Measurements from ENCODE around the gene KRT40.
"Not testable (repeated sequence)": the region's sequence is repeated elsewhere in the genome, so short reads cannot be mapped to it uniquely, and the experiment has no call there.

Gene KRT40

DNA sequence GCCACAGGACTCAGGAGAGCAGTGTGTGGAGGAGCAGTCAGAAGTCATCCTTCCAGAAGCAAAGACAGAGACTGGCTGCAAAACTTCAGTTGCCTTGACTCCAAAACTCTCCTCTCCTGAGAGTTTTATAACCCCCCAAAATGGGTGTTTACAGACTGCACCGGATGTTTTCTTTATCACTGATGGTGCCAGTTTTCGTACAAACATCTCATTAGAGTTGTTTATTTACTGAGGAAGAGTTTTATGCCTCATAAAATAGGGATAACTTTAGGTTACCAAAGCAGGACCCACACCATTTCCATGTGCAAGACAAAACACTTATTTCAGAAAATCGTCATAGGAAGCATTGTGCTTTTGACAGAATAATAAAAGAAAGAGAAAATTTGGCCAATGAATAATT is at the start of gene KRT40:
KRT40 (minus strand) TSS at position 101 of the 400 bp plus-strand sequence; CDS start at position 48, 53 bp downstream.
- DNase-seq (ENCODE audit: low read depth): no peak

DNA sequence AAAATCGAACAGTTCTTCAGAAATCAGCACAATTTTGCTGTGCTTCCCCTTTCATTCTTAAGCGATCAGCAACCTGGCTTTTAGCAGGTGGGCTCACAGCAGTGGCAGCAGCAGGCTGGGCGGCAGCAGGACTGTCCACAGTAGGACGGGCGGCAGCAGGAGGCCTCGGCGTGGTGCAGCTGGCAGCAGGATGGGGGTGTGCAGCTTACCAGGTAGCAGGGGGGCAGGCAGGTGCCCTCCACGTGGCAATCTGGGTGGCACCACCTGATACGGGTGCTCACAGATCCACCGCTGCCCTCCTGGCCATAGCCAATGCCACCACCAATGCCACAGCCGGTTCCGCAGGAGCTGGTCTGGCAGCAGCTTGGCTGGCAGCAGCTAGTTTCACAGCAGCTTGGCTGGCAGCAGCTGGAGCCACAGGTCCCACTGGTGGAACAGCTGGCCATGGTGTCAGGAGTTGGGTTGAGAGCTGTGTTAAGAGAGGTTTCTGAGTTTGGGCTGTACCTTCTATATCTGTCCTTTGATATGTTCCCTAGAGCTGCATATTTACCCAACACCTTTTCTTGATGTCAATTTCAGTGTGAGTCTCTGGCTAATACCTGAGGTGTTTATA is 45.6 kb upstream of the KRT40 start, which contains the start of gene KRTAP1-4:
KRTAP1-4 (minus strand) TSS at position 563 of the 613 bp plus-strand sequence; CDS start at position 446, 117 bp downstream.
- no peak for DNase-seq (ENCODE audit: low read depth)

DNA sequence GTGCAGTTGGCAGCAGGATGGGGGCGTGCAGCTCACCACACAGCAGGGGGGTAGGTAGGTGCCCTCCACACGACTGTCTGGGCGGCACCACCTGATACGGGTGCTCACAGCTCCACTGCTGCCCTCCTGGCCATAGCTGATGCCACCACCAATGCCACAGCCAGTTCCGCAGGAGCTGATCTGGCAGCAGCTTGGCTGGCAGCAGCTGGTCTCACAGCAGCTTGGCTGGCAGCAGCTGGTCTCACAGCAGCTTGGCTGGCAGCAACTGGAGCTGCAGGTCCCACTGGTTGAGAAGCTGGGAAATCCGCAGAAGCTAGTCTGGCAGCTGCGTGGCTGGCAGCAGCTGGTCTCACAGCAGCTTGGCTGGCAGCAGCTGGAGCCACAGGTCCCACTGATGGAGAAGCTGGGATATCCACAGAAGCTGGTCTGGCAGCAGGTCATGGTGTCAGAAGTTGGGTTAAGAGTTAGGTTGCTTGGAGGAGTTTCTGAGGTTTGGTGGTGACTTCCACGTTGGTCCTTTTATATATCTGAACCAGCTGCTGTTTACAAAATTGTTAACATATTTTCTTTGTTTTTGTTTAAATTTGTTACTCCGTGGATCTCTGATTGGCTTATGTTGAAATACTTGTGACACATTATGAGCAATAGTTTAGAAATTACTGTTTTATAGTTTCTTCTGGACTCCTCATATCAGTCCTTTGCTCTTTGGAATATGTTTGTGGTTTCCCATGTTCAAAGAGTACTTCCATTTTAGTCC is 42.8 kb upstream of the KRT40 start, which contains the start of gene KRTAP1-5:
KRTAP1-5 (minus strand) TSS at position 494 of the 757 bp plus-strand sequence; CDS start at position 441, 53 bp downstream.
- peak; percentile 68 for DNase-seq (ENCODE audit: low read depth)

DNA sequence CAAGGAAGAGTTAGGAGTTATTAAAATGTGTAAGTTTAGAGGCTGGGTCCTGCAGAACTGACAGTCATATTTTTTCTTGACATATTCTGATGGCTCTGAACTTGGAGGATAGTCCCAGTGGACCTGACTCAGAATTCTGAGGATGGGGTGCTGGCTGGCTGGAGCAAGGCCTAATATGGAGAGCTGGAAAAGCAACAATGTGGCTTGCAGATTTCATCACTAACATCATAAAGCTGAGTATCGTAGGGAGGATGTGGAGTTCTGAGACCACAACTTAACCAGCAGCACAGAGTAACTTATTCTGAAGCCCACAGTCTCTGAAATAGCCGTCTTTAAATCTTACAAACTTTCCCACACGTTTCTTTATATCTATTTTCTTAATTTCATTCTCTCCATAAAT is 40.6 kb upstream of the KRT40 start:
- no peak for DNase-seq (ENCODE audit: low read depth)

DNA sequence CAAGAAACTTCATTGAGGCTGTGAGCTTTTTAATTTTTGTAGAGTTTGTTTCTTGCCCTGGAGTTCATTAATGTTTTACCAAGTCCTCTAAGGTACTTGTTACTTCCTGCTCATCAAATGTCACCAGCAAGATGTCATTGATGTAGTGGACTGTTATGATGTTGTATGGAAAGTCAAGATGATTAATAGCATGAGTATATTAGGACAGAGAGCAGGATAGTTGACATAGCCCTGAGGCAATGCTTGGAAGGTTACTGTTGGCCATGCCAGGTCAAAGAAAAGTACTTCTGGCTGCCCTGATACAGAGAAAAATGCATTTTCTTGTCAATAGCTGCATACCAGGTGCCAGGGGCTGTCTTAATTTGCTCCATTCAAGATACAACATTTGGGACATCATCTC is 36.2 kb upstream of the KRT40 start:
- DNase-seq (ENCODE audit: low read depth): no peak

DNA sequence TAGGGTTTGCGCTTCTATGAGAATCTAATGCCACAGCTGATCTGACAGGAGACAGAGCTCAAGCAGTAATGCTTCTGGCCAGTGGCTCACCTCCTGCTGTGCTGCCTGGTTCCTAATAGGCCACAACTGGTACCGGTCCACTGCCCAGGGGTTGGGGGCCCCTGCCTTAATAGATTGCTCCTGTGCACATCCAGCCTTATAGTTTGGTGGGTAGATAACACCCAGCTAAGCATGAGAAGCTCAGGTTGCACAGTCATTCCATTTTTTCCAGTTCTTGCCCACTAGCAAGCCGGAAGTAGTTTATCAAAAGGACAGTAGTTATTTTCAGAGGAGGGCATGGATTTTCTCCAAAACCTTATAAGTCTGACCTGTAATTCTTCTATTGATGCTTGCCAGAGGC is 35.3 kb upstream of the KRT40 start:
- DNase-seq (ENCODE audit: low read depth): no peak

DNA sequence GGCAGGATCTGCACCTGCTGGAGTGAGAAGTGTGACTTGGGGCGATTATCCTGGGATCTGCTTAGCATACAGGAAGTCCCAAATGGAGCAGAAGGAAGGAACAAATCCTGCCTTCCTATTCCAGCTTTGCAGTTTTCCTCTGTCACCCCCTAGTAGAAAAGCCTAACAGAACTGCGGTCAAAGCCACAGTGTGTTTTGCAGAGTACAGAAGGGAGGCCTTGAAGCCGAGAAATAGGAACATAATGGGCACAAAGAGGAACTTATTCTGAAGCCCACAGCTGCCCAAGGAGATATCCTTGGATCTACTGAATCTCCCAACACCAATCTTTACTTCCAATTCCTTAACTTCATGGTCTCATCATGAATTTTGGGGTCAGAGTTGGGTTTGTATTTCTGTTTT is 34.4 kb upstream of the KRT40 start:
- DNase-seq (ENCODE audit: low read depth): no peak

DNA sequence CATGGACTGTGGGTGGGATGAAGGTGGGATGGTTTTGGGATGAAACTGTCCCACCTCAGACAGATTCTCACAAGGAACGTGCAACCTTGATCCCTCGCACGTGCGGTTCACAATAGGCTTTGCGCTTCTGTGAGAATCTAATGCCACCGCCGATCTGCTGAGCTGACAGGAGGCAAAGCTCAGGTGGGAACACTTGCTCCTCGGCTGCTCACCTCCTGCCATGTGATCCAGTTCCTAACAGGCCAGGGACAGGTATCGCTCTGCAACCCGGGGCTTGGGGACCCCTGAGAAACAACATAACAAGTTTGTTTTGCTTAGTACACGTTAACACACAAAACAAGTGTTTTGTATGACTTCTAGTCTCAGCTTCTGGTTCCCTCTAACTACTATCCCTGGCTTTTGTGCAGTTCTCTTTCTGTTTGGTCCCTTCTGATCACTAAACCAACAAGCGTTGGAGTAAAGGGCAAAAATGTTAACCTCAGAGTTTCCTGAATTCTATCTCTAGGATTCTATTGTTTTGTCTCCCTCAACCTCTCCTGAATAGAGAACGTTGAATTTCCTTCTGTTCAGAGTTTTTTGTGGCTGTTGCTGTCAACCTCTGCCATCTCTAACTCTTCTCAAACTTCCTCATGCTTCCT is 32.6 kb upstream of the KRT40 start:
- DNase-seq (ENCODE audit: low read depth): no peak

DNA sequence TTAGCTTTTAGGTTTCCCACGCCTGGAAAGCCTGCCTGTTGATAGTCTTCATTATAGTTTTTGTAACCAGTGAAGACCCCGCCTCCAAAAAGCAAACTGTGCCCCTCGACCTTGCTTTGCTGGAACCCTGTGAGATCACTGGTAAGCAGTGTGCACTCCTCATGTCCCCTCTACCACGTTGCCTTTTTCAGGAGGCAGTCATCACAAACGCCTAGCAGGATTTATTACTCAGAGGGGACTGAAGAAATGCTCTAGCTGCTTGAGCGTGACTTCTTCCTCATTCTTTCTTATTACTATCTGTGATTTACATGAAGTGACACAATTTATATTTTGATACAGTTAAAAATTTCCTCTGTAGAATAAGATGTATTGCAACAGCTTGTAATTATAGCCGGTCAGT is 31.3 kb upstream of the KRT40 start:
- DNase-seq (ENCODE audit: low read depth): no peak

DNA sequence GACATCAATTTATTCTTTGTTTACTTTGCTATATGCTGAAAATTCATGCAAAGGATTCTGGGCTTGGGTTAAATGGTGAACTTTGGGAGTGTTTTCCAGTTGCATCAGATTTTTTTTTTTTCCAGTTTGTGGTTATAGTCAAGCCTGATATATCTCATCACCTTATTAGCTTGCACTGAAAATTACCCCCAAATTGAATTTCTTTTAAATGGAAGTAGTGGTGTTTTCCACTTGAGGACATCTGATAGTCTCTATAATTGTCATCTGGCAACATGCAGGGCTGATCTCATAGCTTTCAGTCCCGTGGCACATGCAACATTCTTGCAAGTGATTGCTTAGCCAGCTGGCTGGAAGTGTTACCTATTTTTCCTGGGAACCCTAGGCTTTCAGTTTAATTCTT is 29.5 kb upstream of the KRT40 start:
- no peak for DNase-seq (ENCODE audit: low read depth)

DNA sequence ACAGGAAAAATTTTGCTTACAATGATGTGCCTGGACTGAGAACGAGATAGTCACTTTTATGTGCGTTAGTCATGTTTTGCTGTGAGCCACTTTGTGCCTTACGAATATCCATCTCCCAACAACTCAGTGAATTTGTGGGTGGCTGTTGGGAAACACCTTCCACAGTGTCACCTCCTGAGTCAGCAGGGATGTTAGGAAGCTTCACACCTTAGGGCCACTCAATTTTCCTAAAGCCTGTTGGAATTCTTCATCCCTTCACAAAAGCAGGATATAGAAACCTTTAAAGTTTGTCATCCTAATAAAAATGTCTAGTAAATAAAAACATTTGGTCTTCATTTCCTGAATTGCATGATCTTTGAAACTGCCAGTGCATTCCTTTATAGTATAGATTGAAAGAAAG is 29.1 kb upstream of the KRT40 start:
- peak; percentile 60 for DNase-seq (ENCODE audit: low read depth)

DNA sequence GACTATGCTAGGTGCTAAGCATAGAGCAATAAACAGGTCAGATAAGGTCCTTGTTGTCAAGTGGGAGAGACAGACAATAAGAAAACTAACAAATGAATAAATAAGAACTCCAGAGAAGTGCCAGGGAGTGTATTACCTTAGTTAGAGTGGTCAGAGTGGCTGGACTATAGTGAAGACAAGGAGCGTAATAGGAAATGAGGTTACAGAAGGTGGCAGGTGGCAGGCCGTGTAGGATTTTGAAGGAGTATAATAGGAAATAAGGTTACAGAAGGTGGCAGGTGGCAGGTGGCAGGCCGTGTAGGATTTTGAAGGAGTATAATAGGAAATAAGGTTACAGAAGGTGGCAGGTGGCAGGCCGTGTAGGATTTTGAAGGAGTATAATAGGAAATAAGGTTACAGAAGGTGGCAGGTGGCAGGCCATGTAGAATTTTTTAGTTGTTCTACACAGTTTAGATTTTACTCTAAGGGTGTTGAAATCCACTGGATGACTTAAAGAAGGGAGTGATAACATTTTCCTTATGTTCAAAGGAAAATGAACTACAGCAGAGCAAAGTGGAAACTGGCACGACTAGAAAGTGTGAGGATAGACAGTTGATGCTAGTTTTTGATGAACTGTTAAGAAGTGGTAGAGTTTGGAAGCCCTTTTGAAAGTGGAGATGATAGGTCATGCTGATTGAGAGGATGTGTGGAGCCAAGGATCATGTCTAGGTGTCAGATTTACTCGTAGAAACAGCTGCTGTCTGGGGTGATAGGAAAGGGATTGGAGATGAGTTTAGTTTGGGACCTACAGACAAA is 28.4 kb upstream of the KRT40 start:
- DNase-seq (ENCODE audit: low read depth): no peak

DNA sequence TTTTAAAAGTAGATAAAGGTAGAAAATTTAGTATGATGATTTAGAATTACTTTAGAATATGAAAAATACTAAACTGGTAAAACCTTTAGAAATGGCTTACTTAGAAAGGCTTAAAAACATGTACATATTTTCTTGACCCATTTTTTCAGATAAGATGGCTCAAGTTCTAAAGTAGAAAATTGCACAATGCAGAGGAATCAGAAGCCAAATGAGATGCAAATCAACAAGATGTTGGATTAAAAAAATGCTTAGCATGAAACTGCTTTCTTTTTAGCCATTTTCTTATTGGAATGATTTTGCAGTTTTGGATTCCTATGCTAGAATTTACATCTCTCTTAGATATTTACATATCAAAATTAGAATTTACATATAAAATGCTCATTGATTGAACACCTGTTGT is 26.3 kb upstream of the KRT40 start:
- no peak for DNase-seq (ENCODE audit: low read depth)

DNA sequence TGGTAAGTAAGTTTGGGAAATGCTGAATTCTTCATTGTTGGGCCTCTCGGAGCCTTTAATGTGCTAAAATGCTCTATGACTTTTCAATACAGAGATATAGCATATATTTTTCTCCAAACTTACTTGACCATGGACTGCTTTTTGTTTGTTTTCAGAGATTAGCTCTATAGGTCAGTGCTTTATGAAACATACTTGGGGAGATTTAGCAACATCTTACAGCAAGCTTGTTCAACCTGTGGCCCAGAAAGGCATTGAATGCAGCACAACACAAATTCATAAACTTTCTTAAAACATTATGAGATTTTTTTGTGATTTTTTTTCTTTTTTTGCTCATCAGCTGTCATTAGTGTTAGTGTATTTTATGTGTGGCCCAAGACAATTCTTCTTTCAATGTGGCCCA is 25.8 kb upstream of the KRT40 start:
- no peak for DNase-seq (ENCODE audit: low read depth)

DNA sequence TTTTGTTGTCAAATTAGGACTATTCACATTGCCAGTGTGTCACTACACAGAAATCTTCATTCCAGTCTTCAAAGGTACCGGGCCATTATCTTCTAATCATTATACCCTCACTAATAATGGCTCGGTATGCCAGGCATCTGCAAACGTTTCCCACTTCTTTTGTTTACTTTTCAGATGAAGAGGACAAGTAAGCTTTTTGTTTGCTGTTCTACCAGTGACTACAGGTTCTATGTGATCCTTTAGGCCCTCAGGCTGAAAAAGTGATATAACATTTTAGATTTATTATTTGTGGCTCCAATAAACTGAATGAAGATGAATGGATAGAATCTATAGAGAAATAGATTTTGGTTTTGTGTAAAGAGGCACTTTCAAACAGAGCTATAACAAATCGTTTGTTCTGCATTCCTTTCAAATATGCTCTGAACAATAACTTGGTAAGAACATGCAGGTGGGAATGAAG is 25.2 kb upstream of the KRT40 start:
- DNase-seq (ENCODE audit: low read depth): no peak

DNA sequence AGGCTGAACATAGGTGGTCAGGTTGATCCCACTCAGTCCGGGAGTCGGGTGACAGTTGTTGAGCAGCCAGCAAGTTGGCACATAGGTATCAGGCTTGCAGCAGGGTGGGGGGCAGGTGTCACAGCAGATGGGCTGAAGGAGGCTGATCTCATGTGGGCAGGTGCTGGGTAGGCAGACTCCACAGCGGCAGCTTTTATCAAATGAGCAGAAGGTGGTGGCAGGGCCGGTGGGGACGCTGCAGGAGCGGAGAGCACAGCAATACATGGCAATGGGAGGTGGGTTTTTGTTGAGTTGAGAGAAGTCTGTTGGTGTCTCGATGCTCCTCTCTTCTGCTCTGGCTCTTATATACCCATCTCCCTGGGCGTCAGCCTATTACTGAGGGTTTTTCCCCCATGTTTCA is 24.7 kb upstream of the KRT40 start, which contains the start of gene KRTAP3-1:
KRTAP3-1 (minus strand) TSS at position 318 of the 400 bp plus-strand sequence; CDS start at position 264, 54 bp downstream.
- no peak for DNase-seq (ENCODE audit: low read depth)

DNA sequence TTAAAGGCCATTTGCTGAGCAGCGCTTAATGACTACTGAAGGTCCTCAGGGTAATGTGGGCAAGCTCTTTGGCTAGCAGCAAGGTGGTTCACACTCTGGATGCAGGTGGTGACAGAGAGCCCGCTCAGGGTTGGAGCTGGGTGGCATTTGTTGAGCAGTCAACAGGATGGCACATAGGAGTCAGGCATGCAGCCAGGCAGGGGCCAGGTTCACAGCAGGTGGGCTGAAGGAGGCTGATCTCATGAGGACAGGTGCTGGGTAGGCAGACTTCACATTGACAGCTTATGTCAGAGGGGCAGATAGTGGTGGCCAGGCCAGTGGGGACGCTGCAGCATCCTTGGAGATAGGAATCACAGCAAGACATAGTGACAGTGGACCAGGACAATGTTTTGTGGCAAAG is 20.3 kb upstream of the KRT40 start:
- DNase-seq (ENCODE audit: low read depth): no peak

DNA sequence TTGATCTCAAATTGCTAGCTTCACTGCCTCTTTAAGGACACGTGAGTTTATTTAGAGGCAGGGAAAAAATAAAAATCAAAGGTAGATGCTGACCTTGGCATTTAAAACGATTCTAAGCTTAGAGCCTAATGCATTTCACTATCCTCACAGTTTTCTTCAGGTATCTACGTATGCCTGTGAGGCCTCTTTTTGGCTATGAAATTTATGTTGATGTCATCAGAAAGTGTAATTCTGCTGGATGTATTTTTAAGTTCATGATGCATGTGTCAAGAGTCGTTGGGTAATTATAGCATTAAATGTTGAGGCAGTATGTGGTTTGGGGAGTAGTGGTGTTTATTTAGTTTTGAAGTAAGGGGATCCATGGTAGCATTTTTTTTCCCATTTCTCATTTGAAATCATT is 19.8 kb upstream of the KRT40 start:
- no peak for DNase-seq (ENCODE audit: low read depth)

DNA sequence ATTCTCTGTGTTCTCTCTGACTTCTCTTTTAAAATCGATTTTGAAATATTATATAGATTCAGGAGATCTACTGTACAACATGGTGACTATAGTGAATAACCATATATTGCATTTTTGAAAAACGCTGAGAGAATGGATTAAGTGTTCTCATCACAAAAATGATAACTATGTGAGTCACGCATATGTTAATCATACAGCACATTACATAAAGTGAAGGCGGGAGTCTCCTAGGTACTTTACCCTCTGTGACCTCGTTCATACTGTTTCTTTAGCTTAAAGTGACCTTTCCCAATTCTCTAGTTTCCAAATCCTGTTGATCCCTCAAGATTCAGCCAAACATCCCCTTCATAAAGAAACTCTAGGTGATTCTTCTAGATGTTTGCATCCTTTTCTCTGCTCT is 18.7 kb upstream of the KRT40 start:
- DNase-seq (ENCODE audit: low read depth): peak; percentile 46

DNA sequence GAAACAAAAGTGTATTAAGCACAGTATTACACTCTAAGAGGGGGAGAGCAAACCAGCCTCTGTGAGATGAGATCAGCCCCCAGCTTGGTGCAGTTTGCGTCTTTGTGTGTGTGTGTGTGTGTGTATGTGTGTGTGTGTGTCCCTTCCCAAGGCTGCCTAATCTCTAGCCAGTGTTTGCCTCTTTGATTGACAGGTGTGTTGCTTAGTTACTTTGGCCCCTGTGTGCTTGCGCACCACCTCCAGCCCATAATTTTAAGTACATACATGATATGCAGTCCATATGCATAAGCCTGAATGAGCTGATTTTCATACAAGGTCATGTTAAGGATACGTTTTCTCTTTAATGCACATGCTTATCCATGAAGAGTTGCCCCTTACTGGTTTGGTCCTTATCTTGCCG is 17.7 kb upstream of the KRT40 start:
- no peak for DNase-seq (ENCODE audit: low read depth)

DNA sequence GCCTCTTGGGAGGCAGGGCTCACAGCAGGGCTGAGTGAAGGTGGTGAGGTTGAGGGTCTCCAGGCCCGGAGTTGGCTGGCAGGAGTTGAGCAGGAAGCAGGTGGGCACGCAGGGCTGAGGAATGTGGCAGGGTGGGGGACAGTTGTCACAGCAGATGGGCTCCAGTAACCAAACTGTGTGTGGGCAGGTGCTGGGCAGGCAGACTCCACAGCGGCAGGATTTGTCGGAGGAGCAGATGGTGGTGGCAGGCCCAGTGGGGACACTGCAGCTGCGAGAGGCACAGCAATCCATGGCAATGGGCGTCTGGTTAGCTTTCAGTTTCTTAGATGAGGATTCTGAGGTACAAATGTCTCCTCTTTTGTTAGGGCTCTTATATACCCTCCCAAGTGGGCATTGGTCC is 15.4 kb upstream of the KRT40 start, which contains the start of gene KRTAP3-2:
KRTAP3-2 (minus strand) TSS at position 344 of the 400 bp plus-strand sequence; CDS start at position 291, 53 bp downstream.
- DNase-seq (ENCODE audit: low read depth): not testable (repeated sequence)

DNA sequence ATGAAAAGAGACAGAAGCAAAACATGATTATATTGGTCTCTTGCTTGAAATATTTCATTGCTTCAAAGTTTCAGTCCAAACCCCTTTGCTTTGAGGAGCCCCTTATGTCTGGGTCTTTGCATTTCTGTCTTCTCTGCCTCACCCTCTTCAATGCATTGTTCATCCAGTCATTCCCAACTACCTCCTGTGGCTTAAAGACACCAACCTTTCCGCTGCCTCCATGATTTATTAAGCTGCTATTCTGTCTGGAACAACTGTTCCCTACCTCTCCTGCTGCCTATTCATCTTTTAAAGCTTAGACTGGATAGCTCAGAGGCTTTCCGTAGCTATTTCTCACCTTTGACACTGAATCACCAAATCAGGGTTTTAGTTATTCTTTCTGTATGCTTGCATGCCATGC is 13.2 kb upstream of the KRT40 start:
- no peak for DNase-seq (ENCODE audit: low read depth)

All from HS-5 (cell line).